H1 (cell line): ENCODE results near the gene HES3. TPM values are rescaled to one million over a fixed set of nuclear protein-coding genes. Genes with fewer than 3 reads are reported as not detected.

Experiments
- ASH2L ChIP-seq: fragments of 200-600, 300-600 bp; sonication (generic); IDR thresholded peaks from one replicate; pipeline ENCODE4 v1.7.1; 2017; ENCODE audit warnings: low read length
- BACH1 ChIP-seq: IDR thresholded peaks from 2 replicates; pipeline ENCODE4 v1.6.1; 2012; ENCODE audit warnings: low read length, improper control_type of control experiment
- BCL11A ChIP-seq, 2 experiments: IDR thresholded peaks; one replicate each; pipeline ENCODE4 v1.6.1; 2011; ENCODE audit warnings: low read depth in 2 of 2, low read length in 2 of 2, mild to moderate bottlenecking in 2 of 2
- CHD2 ChIP-seq: IDR thresholded peaks from 2 replicates; pipeline ENCODE4 v1.6.1; 2012; ENCODE audit warnings: low read length, improper control_type of control experiment
- CREB1 ChIP-seq: IDR thresholded peaks from 2 replicates; pipeline ENCODE4 v1.6.1; 2012; ENCODE audit warnings: inconsistent platforms
- CTBP2 ChIP-seq: IDR thresholded peaks from 2 replicates; pipeline ENCODE4 v1.7.0; 2011; ENCODE audit warnings: borderline replicate concordance, mild to moderate bottlenecking, moderate library complexity, mixed read lengths, low read length; ENCODE audit not compliant: insufficient read depth, insufficient read length
- EGR1 ChIP-seq: IDR thresholded peaks from 2 replicates; pipeline ENCODE4 v1.6.1; 2011; ENCODE audit warnings: low read depth, low read length, borderline replicate concordance
- EP300 ChIP-seq, 2 experiments: IDR thresholded peaks; 1 replicate in 1 of 2; 2 replicates in 1 of 2; pipeline ENCODE4 v1.6.1; 2011 to 2012; ENCODE audit warnings: low read depth in 2 of 2, low read length in 2 of 2, mild to moderate bottlenecking in 2 of 2, borderline replicate concordance in 1 of 2, inconsistent platforms in 1 of 2, moderate library complexity in 1 of 2
- GABPA ChIP-seq: IDR thresholded peaks from 2 replicates; pipeline ENCODE4 v1.6.1; 2011; ENCODE audit warnings: mild to moderate bottlenecking, low read length, moderate library complexity, borderline replicate concordance; ENCODE audit not compliant: insufficient read depth
- HDAC6 ChIP-seq: IDR thresholded peaks from one replicate; pipeline ENCODE4 v1.7.1; 2012; ENCODE audit warnings: low read depth, mild to moderate bottlenecking, inconsistent platforms, low read length, moderate library complexity
- JUN ChIP-seq: IDR thresholded peaks from 2 replicates; pipeline ENCODE4 v1.6.1; 2011; ENCODE audit warnings: low read depth, mild to moderate bottlenecking, improper control_type of control experiment, low read length
- KDM5A ChIP-seq: fragments of 200-600 bp; IDR thresholded peaks from 2 replicates; pipeline ENCODE4 v1.7.1; 2012; ENCODE audit warnings: mild to moderate bottlenecking, low read length, inconsistent platforms, mixed read lengths
- NRF1 ChIP-seq: IDR thresholded peaks from 2 replicates; pipeline ENCODE4 v1.6.1; 2011; ENCODE audit warnings: mild to moderate bottlenecking, low read depth, low read length, improper control_type of control experiment
- POLR2AphosphoS5 ChIP-seq: IDR thresholded peaks from 2 replicates; pipeline ENCODE4 v1.6.1; 2011; ENCODE audit warnings: low read depth, low read length
- RNF2 ChIP-seq: fragments of 200-900, 300-1000 bp; sonication (generic); IDR thresholded peaks from 2 replicates; pipeline ENCODE4 v1.7.1; 2016; ENCODE audit warnings: borderline replicate concordance, low read depth, mild to moderate bottlenecking, antibody characterized with exemption, low read length; ENCODE audit not compliant: poor library complexity, severe bottlenecking; ENCODE audit errors: missing control alignments
- SIRT6 ChIP-seq: IDR thresholded peaks from one replicate; pipeline ENCODE4 v1.7.1; 2012; ENCODE audit warnings: low read length, inconsistent platforms
- SP1 ChIP-seq: IDR thresholded peaks from 2 replicates; pipeline ENCODE4 v1.6.1; 2011; ENCODE audit warnings: low read depth, low read length
- SP4 ChIP-seq: IDR thresholded peaks from 2 replicates; pipeline ENCODE4 v1.6.1; 2012; ENCODE audit warnings: low read length, inconsistent platforms
- SUZ12 ChIP-seq: fragments of 200-600 bp; sonication (generic); IDR thresholded peaks from 2 replicates; pipeline ENCODE4 v1.6.1; 2012; ENCODE audit warnings: mild to moderate bottlenecking, inconsistent platforms, low read length, moderate library complexity, mixed read lengths
- TAF7 ChIP-seq: optimal IDR thresholded peaks from 2 replicates; pipeline ENCODE3; 2011; ENCODE audit warnings: low read depth, mild to moderate bottlenecking, inconsistent platforms, low read length, moderate library complexity, borderline replicate concordance
- TCF12 ChIP-seq: IDR thresholded peaks from 2 replicates; pipeline ENCODE4 v1.6.1; 2011; ENCODE audit warnings: low read depth, mild to moderate bottlenecking, low read length
- TEAD4 ChIP-seq: IDR thresholded peaks from 2 replicates; pipeline ENCODE4 v1.6.1; 2012; ENCODE audit warnings: low read depth, low read length, inconsistent platforms, mixed read lengths
- polyA plus RNA-seq, 7 experiments: library from polyadenylated mRNA; depleted of rRNA in 3 of 7; stranded (reverse) in 5 of 7; unstranded in 2 of 7; fragments of >200 nt in 5 of 7; fragments of 200-250 nt in 2 of 7; gene quantifications; 1 replicate in 5 of 7; 2 replicates in 1 of 7; 4 replicates in 1 of 7; pipeline versions ENCODE4 v1.2.1 to v1.2.3, GENCODE V29; 2011 to 2013; ENCODE audit warnings: missing spikeins in 2 of 7, mixed read lengths in 2 of 7
- total RNA-seq: library from RNA; stranded (reverse); fragmentation: NEBNext Ultra II Directional; extraction: Animal tissue kit (Norgen Biotek cat#: 25700); gene quantifications from 2 replicates; pipeline ENCODE4 v1.2.1, GENCODE V29; 2021
- TF ChIP-seq, protein P1 (sequence below): IDR thresholded peaks from 2 replicates; pipeline ENCODE4 v1.6.1; 2011; ENCODE audit warnings: low read depth, mild to moderate bottlenecking, low read length; ENCODE audit not compliant: insufficient read depth

Gene HES3
- total and polyA plus RNA-seq, 2 of the 8 experiments (the other 6 are each of a cell fraction or from before 2014, with no cell fraction given): 38.8 to 54.3 TPM

GRCh38 chr1:6199298-6200187, 44.4 kb upstream of the HES3 start, which contains the start of gene RPL22 (continued):
- no peak for TF ChIP-seq TCF12
- peak in 1 of 2 experiments; percentile 99; a peak in 2 of 3 replicates for TF ChIP-seq EP300 (IDR thresholded peaks at IDR 0.05; ENCODE audit: borderline replicate concordance in 1 of 2, low read depth in 2 of 2, low read length in 2 of 2)
- peak; percentile 93 for TF ChIP-seq TAF7
- TF ChIP-seq HDAC6: no peak
- TF ChIP-seq KDM5A: 0 out of 2 replicates have a peak, but pooled peaks have one; percentile 24
- TF ChIP-seq RNF2: no peak
- TF ChIP-seq NRF1: peak; percentile 16; the same call in 1 of the 2 replicates
- peak; percentile 88 for TF ChIP-seq SP1
- peak; percentile 52 for TF ChIP-seq CTBP2
- TF ChIP-seq CREB1: peak; percentile 72
- TF ChIP-seq ASH2L: peak; percentile 86
- no peak for TF ChIP-seq SIRT6
- peak; percentile 63; the same call in 1 of the 2 replicates for TF ChIP-seq TEAD4
- no peak for TF ChIP-seq JUN
- TF ChIP-seq, protein P1, sequence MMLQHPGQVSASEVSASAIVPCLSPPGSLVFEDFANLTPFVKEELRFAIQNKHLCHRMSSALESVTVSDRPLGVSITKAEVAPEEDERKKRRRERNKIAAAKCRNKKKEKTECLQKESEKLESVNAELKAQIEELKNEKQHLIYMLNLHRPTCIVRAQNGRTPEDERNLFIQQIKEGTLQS: no peak
- TF ChIP-seq POLR2AphosphoS5: peak; percentile 98
- TF ChIP-seq BACH1: no peak
- 0 out of 2 replicates have a peak, but pooled peaks have one; percentile 19 for TF ChIP-seq CHD2
- no peak for TF ChIP-seq SUZ12
- TF ChIP-seq GABPA: no peak
- TF ChIP-seq EGR1: peak; percentile 79; the same call in 1 of the 2 replicates
- TF ChIP-seq SP4: peak; percentile 75; the same call in 1 of the 2 replicates
- TF ChIP-seq BCL11A (IDR thresholded peaks at IDR 0.05; ENCODE audit: low read depth in 2 of 2, low read length in 2 of 2): no peak
